Hypothalamus (tissue), 51 donors: ENCODE results near the gene NANOS3.
A peak's percentile ranks its signal among the peaks of the same experiment; 100 is the strongest.

Source experiments
- DNase-seq, 51 donors: peaks; one replicate each; lab custom pipeline; 2025; lab: John Stamatoyannopoulos, UW

The NANOS3 gene

DNA sequence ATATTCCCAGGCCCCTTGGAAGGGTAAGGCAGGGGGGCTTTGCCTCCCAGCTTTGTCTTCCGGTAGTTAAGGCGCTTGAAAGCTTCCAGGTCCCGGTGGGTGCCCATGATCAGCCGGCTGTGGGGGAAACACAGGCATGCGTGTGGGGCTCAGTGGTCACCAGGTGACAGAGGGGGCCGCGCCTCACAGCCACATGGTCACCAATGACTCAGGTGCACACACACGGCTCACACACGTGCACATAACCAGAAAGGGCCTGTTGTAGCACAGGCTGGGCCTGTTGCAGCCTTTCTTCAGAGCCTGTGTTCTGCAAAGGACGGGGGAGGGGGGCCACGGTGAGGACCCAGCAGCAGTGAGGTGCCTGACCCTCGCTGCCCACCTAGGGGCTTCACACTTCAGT is 5.9 kb downstream of the NANOS3 start:
- DNase-seq: no peak

DNA sequence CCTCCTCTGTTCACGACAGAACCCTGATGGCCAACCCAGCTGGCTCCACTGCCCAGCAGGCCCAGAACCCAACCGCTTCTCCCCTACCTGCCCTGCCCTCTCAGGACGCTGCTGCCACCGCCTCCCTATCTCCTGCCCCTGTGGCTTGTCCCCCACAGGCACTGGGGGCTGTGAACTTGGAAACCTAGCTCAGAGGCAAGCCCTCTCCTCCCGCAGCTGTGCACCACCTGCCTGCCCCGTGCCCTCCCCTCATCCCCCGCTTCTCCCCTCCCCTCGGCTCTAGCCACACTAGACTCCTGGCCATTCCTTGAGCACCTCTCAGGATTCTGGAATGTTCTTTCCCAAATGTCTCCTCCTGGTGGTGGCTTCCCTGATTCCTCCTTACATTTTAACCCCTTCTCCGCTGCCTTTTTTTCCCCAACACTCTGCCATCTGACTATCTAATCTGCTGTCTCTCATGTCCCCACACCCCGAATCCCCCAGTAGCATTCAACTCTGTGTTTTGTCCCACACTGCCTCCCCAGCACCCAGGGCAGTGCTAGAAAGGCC is 6.7 kb downstream of the NANOS3 start:
- no peak for DNase-seq

DNA sequence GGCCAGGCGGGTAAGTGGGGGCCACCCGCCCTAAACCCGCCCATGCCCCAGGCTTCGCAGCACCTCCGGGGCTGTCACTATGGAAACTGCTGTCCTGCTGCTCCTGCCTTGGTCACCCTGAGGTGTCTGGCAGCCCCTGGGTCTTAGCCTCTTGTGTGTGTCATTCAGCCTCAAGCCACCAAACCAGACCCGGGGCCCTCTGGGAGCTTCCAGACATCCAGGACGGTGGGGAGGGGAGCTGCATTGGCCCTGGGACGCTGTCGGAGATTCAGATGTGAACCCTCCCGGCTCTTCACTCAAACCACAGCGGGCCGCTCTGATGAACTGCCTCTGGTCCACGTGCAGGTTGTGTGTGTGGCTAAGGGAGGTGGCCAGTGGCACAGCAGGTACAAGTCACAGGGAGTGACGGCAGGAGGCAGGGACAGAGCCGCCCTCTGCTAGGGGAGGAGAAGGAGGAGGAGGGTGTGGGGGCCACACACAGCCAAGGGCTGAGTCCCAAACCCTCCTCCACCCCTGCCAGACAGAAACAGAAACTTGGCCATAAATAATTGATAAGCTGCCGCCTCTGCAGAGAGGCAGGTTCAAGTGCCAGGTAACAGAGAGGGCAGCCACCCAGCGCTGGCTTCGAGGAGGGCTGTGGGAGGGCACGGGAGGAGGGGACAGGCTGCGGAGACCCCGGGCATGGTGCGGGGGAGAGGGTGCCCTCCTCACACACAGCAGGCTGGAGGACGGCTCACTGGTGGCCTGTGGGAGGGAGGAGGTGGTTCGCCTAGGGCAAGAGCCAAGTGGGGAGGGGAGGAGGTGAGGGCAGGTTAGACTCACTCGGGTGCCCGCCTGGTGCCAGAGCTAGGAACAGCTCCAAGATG is 8.0 kb downstream of the NANOS3 start:
- no peak for DNase-seq

DNA sequence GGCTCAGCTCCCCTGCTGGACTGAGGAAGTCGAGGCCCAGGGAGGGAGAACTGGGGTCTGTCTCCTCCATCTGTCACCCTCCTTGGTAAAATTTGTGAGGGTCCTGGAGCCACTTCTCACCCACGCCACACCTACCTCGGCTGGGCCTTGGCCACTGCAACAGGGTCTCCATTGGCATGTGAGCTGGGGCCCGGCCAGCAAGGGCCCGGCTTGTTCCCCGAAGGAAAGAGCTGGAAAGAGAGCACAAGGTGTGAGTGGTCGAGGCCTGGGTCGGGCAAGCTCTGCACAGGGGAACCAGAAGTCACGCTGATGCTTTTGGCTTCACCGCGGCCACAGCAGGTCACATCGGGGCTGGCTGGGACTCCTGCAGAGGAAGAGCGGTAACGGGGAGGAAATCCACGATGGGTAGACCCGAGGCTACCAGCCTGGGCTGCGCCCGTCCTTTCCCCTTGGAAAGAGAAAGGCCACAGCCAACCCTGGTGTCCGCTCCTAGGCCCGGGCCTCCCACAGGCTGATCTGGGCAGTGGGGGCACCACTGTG is 9.0 kb downstream of the NANOS3 start:
- no peak for DNase-seq

DNA sequence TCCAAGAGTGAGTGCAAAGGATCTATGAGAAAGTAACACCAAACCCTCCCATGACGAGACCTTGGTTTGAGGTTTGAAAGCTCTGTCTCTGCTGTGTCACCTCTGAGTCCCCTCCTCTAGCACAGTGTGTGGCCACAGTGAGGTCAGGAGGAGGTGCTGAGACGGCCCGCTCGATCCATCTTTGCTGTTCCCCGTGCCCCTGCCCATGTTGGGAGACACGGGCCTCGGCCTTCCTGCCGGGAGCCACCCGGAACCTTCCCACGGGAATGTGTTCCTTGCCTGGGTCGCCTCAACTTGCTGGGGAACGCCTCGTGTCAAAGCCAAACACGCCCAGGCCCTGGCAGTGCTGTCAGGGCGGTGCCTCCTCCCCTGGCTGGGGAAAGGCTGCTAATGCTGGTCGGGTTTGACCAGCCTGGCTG is 10.1 kb downstream of the NANOS3 start:
- no peak for DNase-seq

DNA sequence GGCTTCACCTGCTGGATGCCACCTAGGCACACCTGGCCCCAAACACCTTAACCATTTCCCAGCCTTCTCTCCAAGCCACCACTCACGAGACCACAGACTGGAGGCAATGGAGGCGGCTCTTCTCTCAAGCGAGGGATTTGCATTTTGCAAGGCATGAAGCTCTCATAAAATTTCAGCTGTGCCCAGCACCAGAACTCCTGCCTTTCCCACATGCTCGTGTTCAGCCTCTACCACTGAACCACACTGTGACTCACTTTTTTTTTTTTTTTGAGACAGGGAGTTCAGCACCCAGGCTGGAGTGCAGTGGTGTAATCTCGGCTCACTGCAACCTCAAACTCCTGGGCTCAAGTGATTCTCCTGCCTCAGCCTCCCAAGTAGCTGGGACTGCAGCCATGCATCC is 10.6 kb downstream of the NANOS3 start:
- DNase-seq: no peak

DNA sequence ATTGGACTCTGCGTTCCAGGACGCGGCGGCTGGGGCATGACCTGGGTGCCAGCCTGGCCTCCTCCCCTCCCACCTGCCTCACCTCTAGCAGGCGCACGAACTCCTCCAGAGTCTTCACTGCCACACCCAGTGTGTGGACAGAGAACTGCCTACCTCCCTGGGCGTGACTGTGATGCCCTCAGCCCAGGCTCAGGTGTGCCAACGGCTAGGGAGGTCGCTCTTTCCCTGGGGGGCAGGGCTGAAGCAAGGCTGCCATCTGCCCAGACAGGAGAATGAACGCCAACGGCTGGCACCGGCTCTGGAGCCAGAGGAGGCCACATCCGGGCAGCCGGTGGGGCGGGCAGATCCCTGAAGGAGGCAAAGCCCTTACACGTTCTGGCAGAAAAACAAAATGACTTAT is 11.3 kb downstream of the NANOS3 start:
- no peak for DNase-seq

DNA sequence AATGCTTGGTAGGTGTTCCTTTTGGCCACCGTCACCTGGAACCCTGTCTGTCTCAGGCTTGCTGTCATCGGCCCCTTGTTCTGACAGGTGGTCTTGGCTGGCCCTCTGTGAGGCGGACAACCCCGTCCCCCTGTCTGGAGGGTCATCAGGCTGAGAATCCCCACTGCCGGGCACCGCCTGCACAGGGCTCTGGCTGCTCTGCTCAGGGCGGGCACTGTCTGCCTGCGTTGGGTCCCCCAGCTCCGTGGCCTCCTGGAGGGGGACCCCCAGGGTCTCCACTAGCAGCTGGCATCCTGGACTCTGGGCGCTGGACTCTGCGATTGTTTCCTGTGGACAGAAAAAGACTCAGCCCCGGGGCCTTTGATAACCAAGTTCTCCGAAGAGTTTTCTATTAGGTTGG is 13.2 kb downstream of the NANOS3 start:
- DNase-seq: no peak

DNA sequence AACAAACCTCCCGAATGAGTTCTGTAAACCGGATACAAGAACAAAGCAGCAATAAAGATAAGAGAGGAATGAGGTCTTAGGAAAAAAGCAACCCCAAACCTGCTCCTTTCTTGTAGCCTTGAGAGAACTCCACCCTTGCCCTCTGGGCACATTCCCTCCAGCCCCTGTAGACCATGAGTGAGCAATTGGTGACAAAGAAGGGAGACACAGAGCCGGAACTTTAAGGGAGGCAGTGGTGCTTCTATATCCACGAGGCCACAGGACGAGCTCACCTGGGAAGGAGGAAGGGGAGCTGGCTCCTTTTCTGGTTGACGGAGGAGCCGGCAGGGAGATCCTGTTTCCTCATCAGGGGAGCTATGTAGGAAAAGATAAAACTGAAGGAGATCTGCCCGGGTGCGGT is 15.9 kb downstream of the NANOS3 start:
- DNase-seq: no peak

DNA sequence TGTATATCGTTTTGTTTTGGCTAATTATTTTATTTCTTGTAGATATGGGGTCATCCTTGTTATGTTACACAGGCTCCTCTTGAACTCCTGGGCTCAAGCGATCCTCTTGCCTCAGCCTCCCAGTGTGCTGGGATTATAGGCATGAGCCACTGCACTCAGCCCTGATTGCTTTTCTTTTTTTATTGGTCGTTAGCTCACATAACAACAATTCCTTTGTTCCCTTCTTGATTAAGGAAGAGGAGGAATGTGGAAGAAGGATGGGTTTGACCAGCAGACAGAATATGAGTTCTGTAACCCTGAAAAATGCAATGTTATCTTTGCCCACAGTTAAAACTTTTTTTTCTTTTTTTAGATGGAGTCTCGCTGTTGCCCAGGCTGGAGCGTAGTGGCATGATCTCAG is 17.6 kb downstream of the NANOS3 start:
- no peak for DNase-seq

DNA sequence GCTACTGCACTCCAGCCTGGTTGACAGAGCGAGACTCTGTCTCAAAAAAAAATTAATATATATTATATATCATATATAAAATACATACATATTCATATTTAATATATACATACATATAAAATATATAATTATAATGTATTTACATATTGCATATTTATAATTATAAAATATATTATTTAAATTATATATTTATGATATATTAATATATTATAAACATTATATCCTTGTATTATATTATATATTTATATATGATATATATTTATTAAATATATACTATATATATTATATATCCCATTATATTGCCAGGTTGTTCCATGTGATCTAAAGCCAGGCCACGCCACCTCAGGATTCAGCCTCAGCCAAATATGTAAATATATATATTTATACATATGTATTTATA is 19.3 kb downstream of the NANOS3 start:
- DNase-seq: no peak

DNA sequence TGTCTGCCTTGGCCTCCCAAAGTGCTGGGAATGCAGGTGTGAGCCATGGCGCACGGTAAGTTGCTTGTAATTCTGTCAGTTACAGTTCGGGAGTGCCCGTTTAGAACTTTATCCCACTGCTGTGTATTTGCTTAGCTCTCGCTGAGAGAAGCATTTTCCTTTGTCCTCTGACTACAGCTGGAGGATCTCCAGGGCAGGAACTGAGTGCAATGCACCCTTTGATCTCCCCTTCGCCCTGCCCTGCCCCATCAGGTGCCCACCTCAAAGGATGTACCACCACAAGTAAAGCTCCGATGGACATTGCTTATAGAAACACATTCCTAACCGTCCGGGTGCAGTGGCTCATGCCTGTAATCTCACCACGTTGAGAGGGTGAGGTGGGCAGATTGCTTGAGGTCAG is 22.5 kb downstream of the NANOS3 start:
- DNase-seq: no peak

DNA sequence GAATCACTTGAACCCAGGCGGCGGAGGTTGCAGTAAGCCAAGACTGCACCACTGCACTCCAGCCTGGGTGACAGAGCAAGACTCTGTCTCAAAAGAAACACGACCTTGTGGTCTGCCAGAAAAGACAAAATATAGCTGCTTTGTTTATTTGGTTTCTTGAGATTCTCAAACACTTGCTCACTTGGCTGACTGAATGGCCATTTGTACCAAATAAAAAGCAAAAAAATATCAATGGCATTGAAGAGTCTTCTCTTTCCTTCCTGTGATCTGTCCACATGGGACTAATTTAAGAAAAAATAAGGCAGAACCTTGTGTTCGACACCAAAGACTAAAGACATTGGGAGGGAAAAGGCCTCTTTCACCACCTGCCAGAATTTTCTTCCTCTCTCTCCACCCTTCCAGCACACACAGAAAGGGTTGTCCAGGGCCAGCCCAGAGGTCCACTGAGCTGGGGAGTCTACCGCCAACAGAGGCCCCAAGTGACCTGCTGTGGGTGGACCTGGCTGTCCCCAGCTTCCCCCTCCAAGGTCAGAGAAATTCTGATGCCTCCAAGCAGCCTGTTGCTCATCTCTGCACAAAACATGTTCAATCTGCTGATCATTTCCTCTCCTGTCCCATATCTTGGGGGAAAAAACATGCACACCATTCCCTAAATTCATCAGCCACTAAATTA is 23.1 kb downstream of the NANOS3 start:
- DNase-seq: peak in 13 of 51 donors; percentile 7 to 56 (median 28)

DNA sequence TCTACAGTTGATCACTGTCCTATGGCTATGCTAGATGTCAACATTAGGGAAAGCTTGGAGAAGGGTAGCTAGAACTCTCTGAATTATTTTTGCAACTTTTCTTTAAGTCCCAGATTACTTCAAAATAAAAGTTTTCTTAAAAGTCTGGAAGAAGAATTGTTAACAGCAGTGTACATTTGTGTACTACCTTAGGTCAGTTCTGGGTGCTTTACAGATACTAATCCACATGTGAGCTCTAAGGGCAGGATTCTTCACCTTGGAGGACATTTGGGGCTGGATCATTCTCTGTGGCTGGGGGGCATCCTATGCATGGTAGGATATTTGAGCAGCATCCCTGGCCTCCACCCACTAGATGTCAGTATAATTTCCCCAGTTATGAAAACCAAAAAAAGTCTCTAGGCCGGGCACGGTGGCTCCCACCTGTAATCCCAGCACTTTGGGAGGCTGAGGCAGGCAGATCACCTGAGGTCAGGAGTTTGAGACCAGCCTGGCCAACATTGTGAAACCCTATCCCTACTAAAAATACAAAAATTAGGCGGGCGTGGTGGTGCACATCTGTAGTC is 26.1 kb downstream of the NANOS3 start:
- no peak for DNase-seq

DNA sequence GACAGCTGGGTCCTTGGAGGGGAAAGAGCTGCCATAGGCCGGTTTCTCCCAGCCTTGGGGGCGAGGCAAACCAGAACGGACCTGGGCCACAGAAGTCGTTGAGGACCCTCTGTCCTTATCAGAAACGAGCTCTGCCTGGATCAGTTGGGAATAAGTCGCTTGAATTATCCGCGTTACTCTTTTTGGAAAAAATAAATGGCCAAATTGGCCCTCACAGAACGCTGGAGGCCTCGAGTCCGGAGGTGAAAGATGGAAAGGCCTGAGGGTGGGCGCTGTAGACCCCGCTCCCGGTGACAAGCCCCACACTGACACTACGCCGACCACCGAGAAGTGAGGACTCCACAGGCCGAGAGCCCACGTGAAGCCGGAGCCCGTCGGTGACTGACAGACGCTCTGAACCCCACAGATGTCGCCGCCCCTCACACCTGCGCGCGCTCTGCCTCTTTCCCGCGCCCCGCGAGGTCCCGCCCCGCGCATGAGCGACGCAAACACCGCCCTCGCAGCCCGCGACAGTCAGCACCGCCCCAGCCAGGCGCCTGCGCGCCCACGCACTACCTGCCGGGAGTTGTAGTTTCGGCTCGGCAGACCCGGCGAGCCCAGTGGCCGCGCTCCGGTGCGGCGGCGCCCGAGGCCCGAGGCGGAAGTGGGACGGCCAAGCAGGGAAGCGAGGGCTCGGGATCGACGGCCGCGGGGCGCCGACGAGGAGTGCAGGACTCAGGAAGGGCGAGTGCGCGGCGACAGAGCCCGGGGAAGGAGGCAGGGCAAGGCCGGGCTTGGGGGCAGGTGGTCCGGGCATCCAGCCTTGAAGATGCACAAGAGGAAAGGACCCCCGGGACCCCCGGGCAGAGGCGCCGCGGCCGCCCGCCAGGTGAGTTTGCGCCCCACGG is 28.9 kb downstream of the NANOS3 start, which contains the start of the genes BRME1 and CC2D1A:
Gene BRME1, minus strand, starts transcription at position 484 of the 887 bp plus-strand sequence. CDS start 1,225 bp downstream, outside the sequence.
Gene CC2D1A, plus strand, starts transcription at position 568 of the 887 bp plus-strand sequence. Its CDS starts 241 bp downstream, at position 809.
- peak; percentile 31 to 96 (median 84) for DNase-seq

DNA sequence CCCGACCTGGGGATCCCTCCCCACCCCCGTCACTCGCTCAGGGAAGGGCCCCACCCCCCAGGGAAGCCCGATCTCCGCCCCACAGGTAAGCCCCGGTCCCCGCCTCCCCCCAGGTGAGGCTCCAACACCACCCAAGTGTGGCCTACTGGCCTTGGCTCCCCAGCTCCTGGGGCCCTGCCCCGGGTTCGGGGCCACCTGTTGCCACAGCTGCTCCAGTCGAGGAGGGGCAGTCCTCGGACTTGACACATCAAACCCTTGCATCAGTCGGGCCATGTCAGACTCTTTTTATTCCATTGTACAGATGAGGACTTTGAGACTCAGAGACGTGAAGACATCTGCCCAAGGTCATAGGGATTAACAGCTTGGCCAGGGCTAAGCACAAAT is 29.6 kb downstream of the NANOS3 start:
- peak in 4 of 51 donors; percentile 27 to 50 (median 43) for DNase-seq

DNA sequence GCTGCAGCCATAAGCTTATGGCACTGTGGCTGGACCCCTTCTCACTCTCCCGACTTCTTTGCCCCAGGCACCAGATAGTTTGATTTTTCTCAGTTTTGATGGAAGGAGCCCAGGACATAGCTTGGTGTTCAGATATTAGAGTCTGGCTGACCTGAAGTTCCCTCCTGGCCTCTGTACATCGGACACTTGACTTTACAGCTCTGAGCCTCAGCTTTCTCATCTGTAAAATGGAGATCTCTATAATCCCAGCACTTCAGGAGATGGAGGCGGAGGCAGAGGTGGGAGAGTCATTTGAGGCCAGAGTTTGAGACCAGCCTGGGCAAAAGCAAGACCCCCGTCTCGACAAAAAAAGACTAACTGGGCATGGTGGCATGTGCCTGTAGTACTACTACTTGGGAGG is 30.0 kb downstream of the NANOS3 start:
- DNase-seq: no peak

DNA sequence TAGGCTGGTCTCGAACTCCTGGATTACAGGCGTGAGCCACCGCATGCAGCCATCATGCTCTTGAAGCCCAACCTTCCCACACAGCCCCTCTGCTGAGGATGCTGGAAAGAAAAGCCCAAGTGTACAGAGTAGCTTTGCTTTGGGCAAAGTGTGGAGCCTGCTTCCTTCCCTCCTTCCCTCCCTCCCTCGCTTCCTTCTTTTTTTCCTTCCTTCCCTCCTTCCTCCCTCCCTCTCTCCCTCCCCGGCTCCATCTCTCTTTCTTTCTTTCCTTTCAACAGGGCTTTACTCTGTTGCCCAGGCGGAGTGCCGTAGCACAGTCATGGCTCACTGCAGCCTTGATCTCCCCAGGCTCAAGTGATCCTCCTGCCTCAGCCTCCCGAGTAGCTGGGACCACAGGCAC is 31.7 kb downstream of the NANOS3 start:
- no peak for DNase-seq

DNA sequence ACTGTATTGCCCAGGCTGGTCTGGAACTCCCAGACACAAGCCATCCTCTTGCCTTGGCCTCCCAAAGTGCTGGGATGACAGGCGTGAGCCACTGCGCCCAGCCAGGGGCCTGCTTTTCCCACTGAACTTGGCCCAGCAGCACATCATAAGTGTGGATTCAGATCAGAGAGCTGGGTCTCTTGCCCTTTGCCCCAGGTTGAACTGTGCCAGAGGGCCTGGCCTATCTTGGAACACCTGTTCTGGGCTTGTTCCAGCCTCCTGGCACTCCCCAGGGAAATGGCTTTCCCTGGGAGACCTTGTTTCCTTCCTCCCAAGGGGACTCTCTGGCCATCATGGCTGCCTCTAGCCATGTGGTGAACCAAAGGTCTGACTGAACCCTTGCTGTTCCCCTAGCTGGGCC is 32.5 kb downstream of the NANOS3 start:
- no peak for DNase-seq

DNA sequence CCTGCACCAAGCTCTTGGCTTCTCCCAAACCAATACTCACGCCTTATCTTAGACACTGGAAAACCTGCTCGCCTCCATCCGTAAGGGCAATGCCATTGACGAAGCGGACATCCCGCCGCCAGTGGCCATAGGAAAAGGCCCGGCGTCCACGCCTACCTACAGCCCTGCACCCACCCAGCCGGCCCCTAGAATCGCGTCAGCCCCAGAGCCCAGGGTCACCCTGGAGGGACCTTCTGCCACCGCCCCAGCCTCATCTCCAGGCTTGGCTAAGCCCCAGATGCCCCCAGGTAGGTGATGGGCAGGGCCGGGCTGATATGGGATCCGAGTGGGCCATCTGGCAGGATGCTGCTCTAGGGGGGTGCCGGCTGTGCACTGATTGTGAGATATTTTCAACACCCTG is 36.4 kb downstream of the NANOS3 start:
- no peak for DNase-seq
